ENCODE data around the gene MUS81.

Gene MUS81

GRCh38 chr11:65883786-65884715 is 23.8 kb downstream of the MUS81 start:
- Histone ChIP-seq H3K36me3 (ENCODE audit: control insufficient read depth, insufficient read depth, low read length) (peaks cover 30% of the 10 kb centered on the region), H3K27me3 (replicated peaks; ENCODE audit: control insufficient read depth, insufficient read depth, low read length) (no peaks in the 10 kb centered on the region), H3K4me3 (replicated peaks; ENCODE audit: low read depth, low read length) (no peak overlapping the region)
- no peak for TF ChIP-seq CTCF (IDR thresholded peaks at IDR 0.05; ENCODE audit: insufficient read depth, low read length, poor library complexity, severe bottlenecking)
- no peak for DNase-seq (ENCODE audit: extremely low read depth, insufficient read length)

- Histone ChIP-seq H3K4me3 (replicated peaks; ENCODE audit: low read depth, low read length) (no peak overlapping the region), H3K36me3 (ENCODE audit: control insufficient read depth, insufficient read depth, low read length) (peaks cover 30% of the 10 kb centered on the region), H3K27me3 (replicated peaks; ENCODE audit: control insufficient read depth, insufficient read depth, low read length) (no peaks in the 10 kb centered on the region)
- TF ChIP-seq CTCF (IDR thresholded peaks at IDR 0.05; ENCODE audit: insufficient read depth, low read length, poor library complexity, severe bottlenecking): peak; percentile 100
- peak; percentile 80 for DNase-seq (ENCODE audit: extremely low read depth, insufficient read length)
Observed at GRCh38 chr11:65884716-65885092, 24.5 kb downstream of the MUS81 start.

GRCh38 chr11:65885231-65885630 is 25.0 kb downstream of the MUS81 start:
- Histone ChIP-seq H3K36me3 (ENCODE audit: control insufficient read depth, insufficient read depth, low read length) (peaks cover 30% of the 10 kb centered on the region), H3K4me3 (replicated peaks; ENCODE audit: low read depth, low read length) (no peak overlapping the region), H3K27me3 (replicated peaks; ENCODE audit: control insufficient read depth, insufficient read depth, low read length) (no peaks in the 10 kb centered on the region)
- DNase-seq (ENCODE audit: extremely low read depth, insufficient read length): no peak
- no peak for TF ChIP-seq CTCF (IDR thresholded peaks at IDR 0.05; ENCODE audit: insufficient read depth, low read length, poor library complexity, severe bottlenecking)

- no peak for TF ChIP-seq CTCF (IDR thresholded peaks at IDR 0.05; ENCODE audit: insufficient read depth, low read length, poor library complexity, severe bottlenecking)
- DNase-seq (ENCODE audit: extremely low read depth, insufficient read length): no peak
- Histone ChIP-seq H3K36me3 (ENCODE audit: control insufficient read depth, insufficient read depth, low read length) (peaks cover 30% of the 10 kb centered on the region), H3K27me3 (replicated peaks; ENCODE audit: control insufficient read depth, insufficient read depth, low read length) (no peaks in the 10 kb centered on the region), H3K4me3 (replicated peaks; ENCODE audit: low read depth, low read length) (no peak overlapping the region)
Observed at GRCh38 chr11:65885808-65886536, 25.7 kb downstream of the MUS81 start.

- Histone ChIP-seq H3K36me3 (ENCODE audit: control insufficient read depth, insufficient read depth, low read length) (peaks cover 28% of the 10 kb centered on the region), H3K27me3 (replicated peaks; ENCODE audit: control insufficient read depth, insufficient read depth, low read length) (no peaks in the 10 kb centered on the region), H3K4me3 (replicated peaks; ENCODE audit: low read depth, low read length) (peak overlapping the region; percentile 96)
- no peak for DNase-seq (ENCODE audit: extremely low read depth, insufficient read length)
- TF ChIP-seq CTCF (IDR thresholded peaks at IDR 0.05; ENCODE audit: insufficient read depth, low read length, poor library complexity, severe bottlenecking): no peak
Observed at GRCh38 chr11:65886826-65887722, 26.8 kb downstream of the MUS81 start.

All from GM06990 (cell line).